LNCaP clone FGC (cell line): ENCODE measurements around the gene TAOK1.

Experiments used
- DNase-seq: peaks from one replicate; pipeline ENCODE4 v3.0.0-alpha.2; 2011; ENCODE audit warnings: low read depth
- H3K4me3 ChIP-seq: 2 replicates; pipeline ENCODE4 v1.5.1; 2011; ENCODE audit warnings: mild to moderate bottlenecking, low read depth, low read length, control low read depth
- CTCF ChIP-seq: IDR thresholded peaks from 2 replicates; pipeline ENCODE4 v1.5.1; 2012; ENCODE audit warnings: mild to moderate bottlenecking; ENCODE audit not compliant: control insufficient read depth, insufficient read depth; ENCODE audit errors: extremely low read depth

Gene TAOK1

GRCh38 chr17:29578626-29579485 lies 188.7 kb downstream of the TAOK1 start:
- H3K4me3 ChIP-seq = no peak overlapping the region
- no peak for TF ChIP-seq CTCF
- no peak for DNase-seq

- TF ChIP-seq CTCF = peak; percentile 98
- H3K4me3 ChIP-seq = no peak overlapping the region
- peak; percentile 54 for DNase-seq
Observed at GRCh38 chr17:29579866-29580771, 190.0 kb downstream of the TAOK1 start.

GRCh38 chr17:29581583-29582253 lies 191.6 kb downstream of the TAOK1 start:
- no peak overlapping the region for H3K4me3 ChIP-seq
- TF ChIP-seq CTCF = no peak
- no peak for DNase-seq

GRCh38 chr17:29582254-29582765 lies 192.1 kb downstream of the TAOK1 start:
- no peak overlapping the region for H3K4me3 ChIP-seq
- no peak for DNase-seq
- TF ChIP-seq CTCF = no peak

- no peak for TF ChIP-seq CTCF
- DNase-seq = no peak
- H3K4me3 ChIP-seq = no peak overlapping the region
Observed at GRCh38 chr17:29582772-29583171, 192.6 kb downstream of the TAOK1 start.
